GM18498 (cell line): ENCODE measurements around the gene ZBTB16.

ENCODE experiments used
- ATAC-seq: cut with Tn5 transposase; IDR thresholded peaks from one replicate; pipeline ENCODE4 v1.9.1; 2021; ENCODE audit warnings: mild to moderate bottlenecking, moderate library complexity; ENCODE audit not compliant: unreplicated experiment

The ZBTB16 gene

DNA sequence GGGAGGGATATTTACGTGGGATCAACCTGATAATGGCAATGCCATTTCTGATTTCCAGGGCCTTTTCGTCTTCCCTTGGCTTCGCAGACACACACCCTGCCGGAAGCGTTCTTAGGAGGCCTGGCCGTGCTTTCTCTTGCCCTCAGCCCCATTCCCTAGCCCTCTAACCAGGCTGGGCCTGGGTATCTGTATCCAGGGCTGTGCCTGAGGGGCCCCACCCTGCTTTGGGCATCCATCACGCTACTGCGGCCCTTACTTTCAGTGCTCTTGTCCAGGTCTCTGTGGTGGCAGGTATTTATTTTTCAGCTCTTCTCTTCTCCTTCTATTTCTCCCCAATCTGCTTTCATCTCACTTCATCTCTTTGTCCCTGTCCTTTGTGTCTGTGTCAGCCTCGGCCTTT lies 105.0 kb downstream of the ZBTB16 start:
- ATAC-seq: no peak

GRCh38 chr11:114165326-114166230 lies 106.1 kb downstream of the ZBTB16 start:
- no peak for ATAC-seq

DNA sequence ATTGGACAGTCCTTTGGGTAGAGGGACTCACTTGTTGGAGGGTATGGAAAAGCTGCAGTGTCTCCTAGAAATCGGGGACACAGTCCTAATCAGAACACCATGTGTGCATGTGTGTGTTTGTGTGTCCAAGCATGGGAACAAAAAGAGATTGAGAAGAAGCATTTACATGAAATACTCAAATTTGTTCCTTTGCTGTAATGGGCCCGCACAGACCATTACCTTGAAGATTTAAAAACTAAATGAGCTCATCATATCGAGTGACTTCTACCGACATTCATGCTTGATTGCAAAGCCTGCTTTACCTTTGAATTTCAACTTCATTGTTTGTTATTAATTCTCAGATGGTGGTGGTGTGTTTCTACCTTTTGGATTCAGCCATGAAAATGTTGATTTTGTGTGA lies 106.9 kb downstream of the ZBTB16 start:
- no peak for ATAC-seq

- ATAC-seq: no peak
These were observed 107.4 kb downstream of the ZBTB16 start for GRCh38 chr11:114166897-114167323.

DNA sequence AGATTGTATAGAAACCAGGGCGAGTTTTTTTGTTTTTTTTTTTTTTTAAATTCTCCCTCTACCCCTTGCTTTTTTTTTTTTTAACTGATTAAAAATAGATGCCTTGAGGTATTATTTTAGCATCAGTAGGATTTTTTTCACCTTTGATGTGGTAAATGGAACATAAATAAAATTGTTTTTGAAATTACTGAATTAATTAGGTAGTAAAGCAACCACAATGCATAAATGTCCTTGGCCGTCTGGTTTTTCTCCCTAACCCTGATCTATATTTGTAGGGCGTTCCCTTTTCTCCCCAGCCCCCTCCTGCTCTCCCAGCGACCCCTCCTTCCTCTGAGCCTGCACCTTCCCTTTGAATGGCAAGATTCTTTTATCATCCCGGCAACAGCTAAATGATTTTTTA lies 107.8 kb downstream of the ZBTB16 start:
- no peak for ATAC-seq

GRCh38 chr11:114167771-114168448 lies 108.4 kb downstream of the ZBTB16 start:
- ATAC-seq: no peak

DNA sequence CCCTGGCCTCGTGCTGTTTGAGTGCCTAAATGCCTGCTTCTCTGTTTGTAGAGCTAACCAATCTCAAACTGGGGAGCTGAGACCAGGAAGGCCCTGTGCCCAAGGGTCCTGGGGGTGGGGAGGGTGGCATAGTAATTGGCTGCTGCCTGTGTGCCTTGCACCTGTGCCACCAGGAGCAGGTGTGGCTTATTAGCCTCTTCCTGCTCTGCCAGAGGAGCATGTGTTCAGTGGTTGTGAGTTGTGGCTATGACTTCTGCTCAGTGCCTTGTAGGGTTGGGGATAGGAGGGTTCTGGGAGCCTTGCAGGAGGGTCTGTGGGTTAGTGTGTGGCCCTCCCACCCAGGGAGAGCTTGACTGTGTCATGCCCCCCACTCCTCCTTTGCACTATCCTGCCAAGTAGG lies 109.2 kb downstream of the ZBTB16 start:
- no peak for ATAC-seq

- no peak for ATAC-seq
These were observed 109.8 kb downstream of the ZBTB16 start for GRCh38 chr11:114169321-114169749.

DNA sequence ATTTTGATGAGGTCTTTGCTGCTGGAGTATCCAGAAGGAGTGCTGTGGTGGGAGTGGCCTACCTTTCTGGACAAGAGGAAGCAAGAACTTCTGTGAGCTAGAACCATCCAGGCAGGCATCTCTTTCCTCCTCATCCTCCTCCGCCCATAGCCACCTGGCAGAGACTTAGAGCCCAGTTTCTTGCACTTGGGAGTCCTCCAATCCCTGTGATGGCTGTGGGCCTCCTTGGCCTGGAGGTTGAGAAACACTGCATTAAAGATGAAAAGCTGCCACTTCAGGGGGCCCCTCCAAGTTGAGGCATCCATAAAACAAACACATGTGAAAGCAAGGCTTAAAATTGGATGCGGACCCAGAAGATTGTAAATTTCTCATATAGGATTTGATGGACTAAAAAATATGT lies 110.3 kb downstream of the ZBTB16 start:
- no peak for ATAC-seq

DNA sequence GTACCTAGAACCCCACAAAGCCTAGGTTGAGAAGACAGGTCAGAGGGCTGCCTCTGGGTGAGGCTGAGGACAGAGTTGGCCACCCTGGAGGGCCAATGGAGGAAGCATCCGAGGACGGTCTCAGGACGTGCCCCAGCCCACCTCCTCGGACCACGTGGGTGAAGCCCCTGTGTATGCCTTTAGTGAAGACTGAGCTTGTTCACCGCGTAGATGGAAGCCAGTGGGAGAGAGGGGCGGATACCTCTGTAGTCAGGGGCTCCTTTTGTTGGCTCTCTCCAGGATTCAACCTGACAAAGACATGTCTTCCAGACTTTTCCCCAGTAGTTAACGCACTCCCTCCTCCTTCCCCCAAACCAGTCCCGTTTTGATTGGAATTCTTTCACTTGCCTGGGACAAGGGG lies 110.7 kb downstream of the ZBTB16 start:
- no peak for ATAC-seq

DNA sequence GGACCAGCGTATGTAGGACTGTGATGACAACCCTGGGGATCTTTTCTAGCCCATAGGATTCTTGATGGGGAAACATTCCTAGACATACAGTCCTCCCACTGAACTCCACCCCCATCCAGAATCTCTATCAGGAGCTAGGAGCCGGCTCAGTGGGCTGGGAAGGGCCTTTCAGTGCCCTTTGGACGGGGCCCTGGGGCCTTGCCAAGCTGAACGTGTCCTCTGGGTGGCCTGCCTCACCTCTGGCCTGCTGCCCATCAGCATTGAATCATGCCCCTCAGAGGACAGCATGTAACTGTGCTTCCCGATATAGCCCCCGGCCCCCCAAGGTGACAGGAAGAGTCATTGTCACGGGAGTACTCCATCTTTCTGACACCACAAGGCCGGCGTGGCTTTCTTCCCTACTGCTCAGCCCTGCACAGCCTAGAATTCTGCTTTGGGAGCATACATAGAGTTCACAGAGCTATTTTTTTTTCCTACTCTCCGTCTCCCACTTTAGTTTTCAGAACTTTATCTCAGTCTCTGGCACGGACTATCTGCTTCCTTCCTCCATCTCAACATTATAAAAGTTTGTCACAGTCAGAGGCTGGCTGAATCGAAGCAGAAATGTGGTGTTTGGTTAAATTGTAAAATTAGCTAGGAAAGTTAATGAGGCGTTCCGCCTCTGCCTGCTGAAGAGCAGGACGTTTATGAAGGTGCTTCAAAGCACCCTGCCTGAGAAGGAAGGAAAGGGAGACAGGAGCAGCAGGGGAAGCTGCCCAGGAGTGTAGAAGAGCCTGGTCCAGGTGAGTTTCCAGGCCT lies 111.9 kb downstream of the ZBTB16 start:
- no peak for ATAC-seq

DNA sequence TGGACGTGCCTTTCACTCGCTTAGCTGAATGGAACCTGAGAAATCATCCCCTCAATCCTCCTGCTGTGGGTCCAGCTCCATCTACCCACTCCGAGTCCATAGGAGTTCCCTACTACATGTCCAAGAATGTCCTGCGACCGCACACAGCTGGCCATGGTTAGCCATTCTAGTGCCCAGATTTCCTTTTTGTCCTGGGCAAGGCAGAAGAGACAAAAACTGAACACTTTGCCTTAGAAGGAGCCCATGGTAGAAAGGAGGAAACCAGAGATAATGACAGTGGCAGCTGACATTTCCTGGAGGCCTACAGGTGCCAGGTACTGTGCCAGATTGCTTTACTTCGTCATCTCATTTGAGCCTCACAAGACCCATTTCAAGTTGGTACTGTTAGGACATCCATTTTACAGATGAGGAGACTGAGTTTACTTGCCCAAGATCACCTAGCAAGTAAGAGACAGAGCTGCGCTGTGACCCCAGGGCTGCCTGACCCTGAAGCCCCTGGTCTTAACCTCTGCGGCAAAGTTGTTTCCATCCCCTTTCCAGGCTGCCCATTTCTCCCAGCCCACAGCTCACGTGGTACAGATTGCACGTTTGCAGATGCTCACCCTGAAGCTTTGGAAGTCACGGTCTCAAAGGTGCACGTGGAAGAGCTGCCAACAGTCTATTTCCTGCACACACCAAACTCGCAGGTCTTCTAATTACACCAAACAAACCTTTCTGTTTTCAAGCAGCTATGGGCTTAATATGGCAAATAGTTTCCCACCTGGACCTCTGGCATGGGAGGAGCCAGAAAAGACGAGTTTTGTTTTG lies 112.7 kb downstream of the ZBTB16 start:
- no peak for ATAC-seq

- ATAC-seq: no peak
These were observed 113.4 kb downstream of the ZBTB16 start for GRCh38 chr11:114172871-114173444.

DNA sequence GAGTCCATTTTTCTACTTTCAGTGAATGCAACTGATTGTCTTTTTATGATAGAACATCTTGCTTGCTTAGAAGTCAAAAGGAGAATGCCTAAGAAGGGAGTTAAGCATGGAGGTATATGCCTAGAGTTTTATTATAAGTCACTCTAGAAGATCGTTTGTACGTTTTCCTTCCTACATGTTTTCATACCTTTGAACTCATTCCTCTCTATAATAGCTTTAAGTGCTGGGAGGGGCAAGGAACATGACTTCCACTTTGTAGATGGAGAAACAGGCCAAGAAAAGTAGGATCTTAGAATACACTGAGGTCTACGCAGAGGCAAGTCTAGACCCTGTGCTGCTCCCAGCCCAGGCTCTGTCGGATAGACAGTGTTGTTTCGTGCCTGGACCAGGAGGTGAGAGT lies 114.3 kb downstream of the ZBTB16 start:
- ATAC-seq: no peak

DNA sequence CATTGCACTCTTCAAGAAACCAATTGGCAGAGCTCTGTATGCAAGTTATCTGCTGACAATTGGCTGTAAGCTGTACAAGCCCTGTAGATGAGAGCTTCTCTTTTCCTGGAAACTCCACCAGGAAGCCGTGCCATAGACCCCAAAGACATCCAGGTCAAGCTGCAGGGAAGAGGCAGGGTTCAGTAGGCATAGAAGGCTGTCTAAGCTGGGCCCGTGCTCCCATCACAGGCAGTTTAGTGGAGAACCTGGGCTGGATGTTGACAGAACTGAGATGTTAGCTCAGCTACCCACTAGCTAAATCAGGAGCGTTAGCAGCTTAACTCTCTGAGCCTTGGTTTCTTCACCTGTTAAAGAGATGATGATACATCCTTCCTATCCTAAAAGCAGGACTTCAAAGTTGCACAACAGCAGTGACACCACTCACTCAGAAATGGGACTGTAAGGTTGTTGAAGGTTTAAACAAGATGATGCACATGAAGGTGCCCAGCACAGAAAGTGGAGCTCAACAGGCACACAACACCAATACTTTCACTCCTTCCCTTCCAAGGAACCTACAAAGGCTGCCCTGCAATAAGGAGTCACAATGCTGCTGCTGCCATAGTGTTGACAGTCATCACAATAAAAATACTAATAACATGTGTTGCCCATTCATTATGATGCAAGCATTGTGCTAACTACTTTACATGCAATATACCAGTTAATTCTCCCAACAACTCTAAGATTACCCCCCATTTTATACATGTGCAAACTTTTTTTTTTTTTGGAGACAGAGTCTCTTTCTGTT lies 115.4 kb downstream of the ZBTB16 start:
- ATAC-seq: no peak

DNA sequence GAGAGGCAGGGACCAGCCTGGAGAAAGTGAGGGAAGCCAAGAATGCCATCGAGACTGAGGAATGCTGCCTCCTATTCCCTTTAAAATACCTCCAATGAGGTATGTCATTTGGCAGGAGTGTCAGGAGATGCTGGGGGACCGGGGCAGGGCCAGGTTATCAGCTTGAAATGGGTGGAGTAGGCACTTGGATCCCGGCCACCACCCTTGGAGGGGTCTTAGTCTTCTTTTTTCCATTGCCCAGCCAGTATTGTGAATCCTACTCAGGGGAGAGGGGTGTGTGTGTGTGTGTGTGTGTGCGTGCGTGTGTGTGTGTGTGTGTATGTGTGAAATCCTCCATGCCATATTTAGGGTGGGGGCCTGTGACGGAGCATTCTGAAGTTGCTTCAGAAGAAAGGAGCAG lies 116.2 kb downstream of the ZBTB16 start:
- no peak for ATAC-seq

DNA sequence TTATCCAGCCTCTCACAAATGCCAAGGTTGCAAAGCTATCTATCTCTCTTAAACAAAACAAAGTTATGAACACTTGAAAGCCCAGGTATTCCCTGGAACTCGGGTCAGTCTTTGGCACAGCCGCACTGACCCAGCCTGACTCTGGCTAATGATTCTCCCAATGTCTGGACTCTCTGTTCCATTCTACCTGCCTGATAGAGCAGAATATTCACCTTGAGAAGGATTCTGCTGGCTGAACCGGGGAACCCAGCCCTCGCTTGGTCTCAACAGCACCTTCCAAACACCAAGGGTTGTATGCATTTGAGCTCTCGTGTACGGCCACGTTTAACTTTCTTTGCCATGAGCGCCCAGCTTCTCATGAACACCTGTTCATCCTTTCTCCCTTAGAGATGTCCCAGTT lies 116.8 kb downstream of the ZBTB16 start:
- no peak for ATAC-seq

- no peak for ATAC-seq
These were observed 119.1 kb downstream of the ZBTB16 start for GRCh38 chr11:114178656-114179055.

DNA sequence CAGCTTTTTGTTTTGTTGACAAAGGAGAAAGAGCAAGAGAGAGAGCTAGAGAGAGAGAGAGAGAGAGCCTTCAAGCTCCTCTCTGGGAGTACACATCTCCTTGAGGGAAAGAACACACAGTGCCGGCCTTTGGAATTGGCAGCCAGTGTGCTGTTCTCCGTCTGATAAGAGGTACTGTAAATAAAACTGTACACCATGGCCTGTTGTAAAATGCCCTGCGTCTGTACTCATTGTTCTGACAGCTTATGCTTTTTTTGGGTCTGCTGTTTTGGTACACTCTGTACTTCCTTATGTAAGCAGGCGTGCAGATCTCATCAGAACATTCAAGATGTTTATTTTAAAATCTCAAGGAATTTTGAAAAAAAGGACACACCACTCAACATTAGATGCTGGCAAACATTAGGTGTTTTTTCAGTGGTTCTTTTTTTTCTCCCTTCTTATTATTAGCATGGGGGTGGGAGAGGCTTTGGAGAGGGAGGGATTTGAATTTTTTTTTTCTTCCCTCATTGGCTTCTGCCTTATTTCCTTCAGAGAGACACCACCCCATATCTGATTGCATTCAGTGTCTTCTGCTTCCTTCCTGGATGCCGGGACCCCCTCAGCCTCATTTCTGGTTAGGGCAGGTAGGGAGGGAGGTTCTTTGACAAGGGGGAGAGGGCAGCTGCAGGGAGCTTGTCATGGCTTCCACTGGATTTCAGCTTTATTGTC lies 119.9 kb downstream of the ZBTB16 start:
- no peak for ATAC-seq
